Peyer's patch (tissue), 4 donors: ENCODE data around the gene PINLYP. TPM values are rescaled to one million over a fixed set of nuclear protein-coding genes. Genes with fewer than 3 reads are reported as not detected.

Source experiments
- DNase-seq, 3 donors: peaks; one replicate each; pipeline ENCODE4 v3.0.0-alpha.2; 2017 to 2019
- H3K27ac ChIP-seq, 4 donors: fragments of 200-600 bp; sonication (generic); one replicate each; pipeline ENCODE4 v1.5.1; 2016 to 2019
- H3K27me3 ChIP-seq, 2 donors: fragments of 200-600 bp; sonication (generic); one replicate each; pipeline ENCODE4 v1.5.1; 2019
- H3K36me3 ChIP-seq, 3 donors: fragments of 200-600 bp; sonication (generic); one replicate each; pipeline ENCODE4 v1.5.1; 2016 to 2019
- H3K4me1 ChIP-seq, 4 donors: fragments of 200-600 bp; sonication (generic); one replicate each; pipeline ENCODE4 v1.5.1; 2016 to 2019
- H3K4me3 ChIP-seq, 4 donors: fragments of 200-600 bp; sonication (generic); 1 replicate in 3 of 4; 2 replicates in 1 of 4; pipeline ENCODE4 v1.5.1; 2016 to 2019; ENCODE audit warnings: mild to moderate bottlenecking in 1 of 4
- H3K9me3 ChIP-seq, 4 donors: fragments of 200-600 bp; sonication (generic); one replicate each; pipeline ENCODE4 v1.5.1; 2016 to 2019; ENCODE audit warnings: mild to moderate bottlenecking in 1 of 4
- CTCF ChIP-seq, 6 experiments: fragments of 450-650 bp in 4 of 6; fragments of 200-600 bp in 2 of 6; sonication (generic) in 1 of 6; IDR thresholded peaks; one replicate each; pipeline ENCODE4 v1.5.1; 2017 to 2019; ENCODE audit warnings: antibody characterized with exemption in 6 of 6, mild to moderate bottlenecking in 3 of 6, moderate library complexity in 1 of 6
- POLR2A ChIP-seq, 2 donors: fragments of 450-650 bp; IDR thresholded peaks; one replicate each; pipeline ENCODE4 v1.5.1; 2017; ENCODE audit warnings: antibody characterized with exemption in 2 of 2, mild to moderate bottlenecking in 2 of 2, moderate library complexity in 2 of 2
- total RNA-seq, 4 donors: library from RNA; depleted of rRNA; stranded (reverse); fragments of >200 nt; gene quantifications; one replicate each; pipeline ENCODE4 v1.1.0, GENCODE V29; 2016

Gene PINLYP
- total RNA-seq, 4 donors from 2014 or later, result 1.9 to 6.6 (median 2.8) TPM; not detected in 1

- TF ChIP-seq CTCF (IDR thresholded peaks at IDR 0.05), result no peak
- no peak for TF ChIP-seq POLR2A (IDR thresholded peaks at IDR 0.05)
- no peaks in the 10 kb centered on the region for H3K9me3 ChIP-seq
- peaks cover 0 to 33% (median 0%) of the 10 kb centered on the region in 3 donors for H3K36me3 ChIP-seq
- DNase-seq, result no peak
- H3K27ac ChIP-seq, result no peak overlapping the region
- no peaks in the 10 kb centered on the region for H3K4me1 ChIP-seq
- no peak overlapping the region for H3K4me3 ChIP-seq
- no peaks in the 10 kb centered on the region for H3K27me3 ChIP-seq
These were observed 34.9 kb downstream of the PINLYP start for GRCh38 chr19:43610493-43610892.

- no peaks in the 10 kb centered on the region for H3K27me3 ChIP-seq
- H3K4me1 ChIP-seq, result no peaks in the 10 kb centered on the region
- no peak for TF ChIP-seq POLR2A (IDR thresholded peaks at IDR 0.05)
- no peak for TF ChIP-seq CTCF (IDR thresholded peaks at IDR 0.05)
- no peaks in the 10 kb centered on the region for H3K9me3 ChIP-seq
- H3K36me3 ChIP-seq, result peaks cover 0 to 26% (median 0%) of the 10 kb centered on the region in 3 donors
- no peak for DNase-seq
- no peak within 1 kb of the TSS for H3K4me3 ChIP-seq
- no peak within 1 kb of the TSS for H3K27ac ChIP-seq
These were observed 36.2 kb downstream of the PINLYP start, which contains the start of gene SRRM5 for GRCh38 chr19:43611788-43612187. Gene SRRM5 (plus strand): TSS chr19:43612088. CDS start chr19:43612122, 34 bp downstream.

- H3K9me3 ChIP-seq, result no peaks in the 10 kb centered on the region
- DNase-seq, result no peak
These were observed 36.8 kb downstream of the PINLYP start for GRCh38 chr19:43612374-43612773.

GRCh38 chr19:43616306-43616705, 40.7 kb downstream of the PINLYP start:
- DNase-seq, result no peak
- H3K4me1 ChIP-seq, result peaks cover 0 to 4% (median 2%) of the 10 kb centered on the region in 4 donors
- H3K36me3 ChIP-seq, result peaks cover 0 to 19% (median 0%) of the 10 kb centered on the region in 3 donors
- no peaks in the 10 kb centered on the region for H3K9me3 ChIP-seq
- no peak overlapping the region for H3K4me3 ChIP-seq
- H3K27me3 ChIP-seq, result no peaks in the 10 kb centered on the region
- H3K27ac ChIP-seq, result no peak overlapping the region
- TF ChIP-seq POLR2A (IDR thresholded peaks at IDR 0.05), result no peak
- no peak for TF ChIP-seq CTCF (IDR thresholded peaks at IDR 0.05)

More at GRCh38 chr19:43612374-43612773, 36.8 kb downstream of the PINLYP start:
- TF ChIP-seq POLR2A (IDR thresholded peaks at IDR 0.05), result no peak
- no peak for TF ChIP-seq CTCF (IDR thresholded peaks at IDR 0.05)
- no peak overlapping the region for H3K4me3 ChIP-seq
- H3K4me1 ChIP-seq, result no peaks in the 10 kb centered on the region
- no peak overlapping the region for H3K27ac ChIP-seq
- no peaks in the 10 kb centered on the region for H3K27me3 ChIP-seq
- H3K36me3 ChIP-seq, result peaks cover 0 to 23% (median 0%) of the 10 kb centered on the region in 3 donors

GRCh38 chr19:43616954-43617353, 41.4 kb downstream of the PINLYP start:
- Histone ChIP-seq H3K27ac (no peak overlapping the region), H3K4me3 (no peak overlapping the region), H3K27me3 (no peaks in the 10 kb centered on the region), H3K9me3 (no peaks in the 10 kb centered on the region), H3K36me3 (peaks cover 0 to 13% (median 0%) of the 10 kb centered on the region in 3 donors), H3K4me1 (peaks cover 0 to 4% (median 2%) of the 10 kb centered on the region in 4 donors)
- TF ChIP-seq POLR2A (IDR thresholded peaks at IDR 0.05) (no peak), CTCF (IDR thresholded peaks at IDR 0.05) (no peak)
- no peak for DNase-seq

DNA sequence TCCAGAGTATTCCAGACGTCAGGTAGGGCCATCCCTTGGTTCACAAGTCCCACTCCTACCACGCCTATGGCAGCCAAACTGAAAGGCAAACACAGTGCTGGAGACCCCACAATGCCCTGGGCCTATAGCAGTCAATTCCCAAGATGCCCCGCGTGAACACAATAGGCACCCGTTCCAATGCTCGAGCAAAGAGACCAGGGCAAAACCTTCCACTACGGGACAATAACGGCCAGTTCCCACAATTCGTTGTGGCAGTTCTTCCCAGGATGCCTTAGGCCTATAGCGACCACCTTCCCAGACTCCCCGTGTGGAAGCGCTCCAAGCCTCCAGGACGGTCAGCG, 43.3 kb downstream of the PINLYP start:
- Histone ChIP-seq H3K9me3 (no peaks in the 10 kb centered on the region), H3K4me1 (peaks cover 0 to 4% (median 2%) of the 10 kb centered on the region in 4 donors), H3K27ac (peak overlapping the region; percentile 84 to 95 (median 92)), H3K4me3 (peak overlapping the region; percentile 74 to 94 (median 82)), H3K27me3 (no peaks in the 10 kb centered on the region), H3K36me3 (no peaks in the 10 kb centered on the region)
- TF ChIP-seq CTCF (IDR thresholded peaks at IDR 0.05), result no peak
- TF ChIP-seq POLR2A (IDR thresholded peaks at IDR 0.05), result no peak
- peak in 1 of 3 donors; percentile 51 for DNase-seq
